HG03460 (cell line): ENCODE data around the gene IL32.
"Not testable (repeated sequence)": the region's sequence is repeated elsewhere in the genome, so short reads cannot be mapped to it uniquely, and the experiment has no call there.

Experiments used
- ATAC-seq: cut with Tn5 transposase; IDR thresholded peaks from one replicate; pipeline ENCODE4 v1.9.1; 2021; ENCODE audit not compliant: unreplicated experiment

The IL32 gene

DNA sequence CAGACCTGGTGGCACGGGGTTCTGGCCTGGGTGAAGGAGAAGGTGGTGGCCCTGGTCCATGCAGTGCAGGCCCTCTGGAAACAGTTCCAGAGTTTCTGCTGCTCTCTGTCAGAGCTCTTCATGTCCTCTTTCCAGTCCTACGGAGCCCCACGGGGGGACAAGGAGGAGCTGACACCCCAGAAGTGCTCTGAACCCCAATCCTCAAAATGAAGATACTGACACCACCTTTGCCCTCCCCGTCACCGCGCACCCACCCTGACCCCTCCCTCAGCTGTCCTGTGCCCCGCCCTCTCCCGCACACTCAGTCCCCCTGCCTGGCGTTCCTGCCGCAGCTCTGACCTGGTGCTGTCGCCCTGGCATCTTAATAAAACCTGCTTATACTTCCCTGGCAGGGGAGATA is 3.7 kb downstream of the IL32 start:
- ATAC-seq = not testable (repeated sequence)

DNA sequence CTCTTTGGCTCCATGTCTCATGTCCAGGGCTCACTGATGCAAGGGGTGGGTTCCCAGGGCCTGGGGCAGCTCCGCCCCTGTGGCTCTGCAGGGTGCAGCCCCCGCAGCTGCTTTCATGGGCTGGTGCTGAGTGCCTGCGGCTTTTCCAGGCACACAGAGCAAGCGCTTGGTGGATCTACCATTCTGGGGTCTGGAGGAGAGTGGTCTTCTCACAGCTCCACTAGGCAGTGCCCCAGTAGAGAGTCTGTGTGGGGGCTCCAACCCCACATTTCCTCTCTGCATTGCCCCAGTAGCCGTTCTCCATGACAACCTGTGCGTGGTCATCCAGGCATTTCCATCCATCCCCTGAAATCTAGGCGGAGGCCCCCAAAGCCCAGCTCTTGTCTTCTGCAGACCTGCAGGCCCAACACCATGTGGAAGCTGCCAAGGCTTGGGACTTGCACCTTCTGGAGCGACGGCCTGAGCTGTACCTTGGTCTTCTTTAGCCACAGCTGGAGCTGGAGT is 5.2 kb downstream of the IL32 start:
- ATAC-seq = no peak

DNA sequence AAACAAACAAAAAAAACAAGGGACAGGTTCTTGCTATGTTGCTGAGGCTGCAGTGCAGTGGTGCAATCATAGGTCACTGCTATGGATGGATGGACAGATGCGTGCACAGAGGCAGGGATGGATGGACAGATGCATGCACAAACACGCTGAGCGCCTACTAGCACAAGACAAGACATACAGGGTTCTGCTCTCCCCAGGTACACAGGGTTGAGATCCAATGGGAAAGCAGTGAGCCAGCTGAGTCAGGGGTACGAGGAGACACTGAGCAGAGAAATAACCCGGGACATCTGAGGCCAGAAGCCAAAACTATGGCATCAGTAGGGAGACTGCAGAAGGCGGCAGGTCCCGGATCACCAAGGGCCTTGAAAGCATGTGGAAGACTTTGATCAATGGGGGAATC is 6.2 kb downstream of the IL32 start:
- no peak for ATAC-seq

DNA sequence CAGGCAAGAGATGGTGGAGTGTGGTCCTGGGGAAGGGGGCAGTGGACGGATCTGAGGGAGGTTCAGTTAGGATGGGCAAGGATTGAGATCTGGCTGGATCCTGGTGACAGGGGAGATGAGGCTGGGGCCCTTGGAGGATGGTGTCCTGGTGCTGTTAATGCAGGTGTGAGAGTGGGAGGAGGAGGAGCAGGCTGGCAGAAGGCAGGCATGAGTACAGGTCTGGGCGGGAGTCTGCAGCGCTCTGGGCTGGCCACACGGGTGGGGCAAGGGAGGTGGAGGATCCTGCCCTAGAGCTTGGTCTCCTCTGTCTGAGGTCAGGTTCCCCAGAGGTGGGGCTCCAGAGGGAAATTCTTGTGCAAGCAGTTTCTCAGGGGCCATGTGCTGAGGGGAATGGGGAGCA is 6.7 kb downstream of the IL32 start:
- not testable (repeated sequence) for ATAC-seq

DNA sequence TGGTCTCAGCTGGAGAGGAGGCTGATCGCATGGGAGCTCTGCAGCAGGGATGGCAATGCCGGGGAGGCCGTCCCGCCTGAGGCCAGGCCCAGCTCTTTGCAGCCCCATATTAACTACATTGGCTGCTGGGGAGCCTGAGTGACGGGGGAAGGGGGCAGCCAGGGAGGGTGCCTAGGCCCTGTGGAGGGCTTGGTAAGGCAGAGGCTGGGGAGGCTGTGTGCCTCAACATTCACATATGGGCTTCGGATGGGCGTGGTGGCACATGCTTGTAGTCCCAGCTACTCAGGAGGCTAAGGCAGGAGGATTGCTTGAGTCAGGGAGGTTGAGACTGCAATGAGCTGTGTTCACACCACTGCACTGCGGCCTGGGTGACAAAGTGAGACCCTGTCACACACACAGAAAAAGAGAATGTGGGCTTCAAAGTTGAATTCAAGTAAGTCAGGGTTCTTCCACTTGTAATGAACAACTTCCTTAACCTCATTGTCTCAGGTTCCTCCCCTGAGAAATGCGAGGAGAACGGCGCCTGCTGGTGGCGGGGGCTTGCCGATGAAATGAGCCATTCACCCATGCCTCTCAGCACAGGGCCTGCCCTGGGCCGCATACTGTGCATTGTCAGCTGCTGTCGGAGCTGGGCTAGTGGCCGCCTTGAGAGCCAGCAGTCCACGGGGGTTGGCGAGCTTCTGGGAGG is 7.3 kb downstream of the IL32 start:
- ATAC-seq = not testable (repeated sequence)

DNA sequence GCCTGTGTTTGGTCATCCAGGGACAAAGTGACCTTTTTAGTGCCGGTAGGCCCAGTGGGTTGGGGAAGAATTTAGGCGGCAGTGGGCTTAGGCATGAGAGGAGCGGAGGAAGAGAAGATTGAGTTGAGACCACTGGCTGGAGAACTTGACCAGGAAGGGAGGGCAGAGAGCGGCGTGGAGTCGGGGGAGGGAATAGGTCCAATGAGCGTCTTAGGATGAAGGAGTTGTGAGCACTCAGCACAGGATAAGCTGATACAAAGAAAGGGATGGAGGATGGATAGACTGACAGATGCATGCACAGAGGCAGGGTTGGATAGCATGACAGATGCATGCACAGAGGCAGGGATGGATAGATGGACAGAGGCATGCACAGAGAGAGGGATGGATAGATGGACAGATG is 8.0 kb downstream of the IL32 start:
- no peak for ATAC-seq

DNA sequence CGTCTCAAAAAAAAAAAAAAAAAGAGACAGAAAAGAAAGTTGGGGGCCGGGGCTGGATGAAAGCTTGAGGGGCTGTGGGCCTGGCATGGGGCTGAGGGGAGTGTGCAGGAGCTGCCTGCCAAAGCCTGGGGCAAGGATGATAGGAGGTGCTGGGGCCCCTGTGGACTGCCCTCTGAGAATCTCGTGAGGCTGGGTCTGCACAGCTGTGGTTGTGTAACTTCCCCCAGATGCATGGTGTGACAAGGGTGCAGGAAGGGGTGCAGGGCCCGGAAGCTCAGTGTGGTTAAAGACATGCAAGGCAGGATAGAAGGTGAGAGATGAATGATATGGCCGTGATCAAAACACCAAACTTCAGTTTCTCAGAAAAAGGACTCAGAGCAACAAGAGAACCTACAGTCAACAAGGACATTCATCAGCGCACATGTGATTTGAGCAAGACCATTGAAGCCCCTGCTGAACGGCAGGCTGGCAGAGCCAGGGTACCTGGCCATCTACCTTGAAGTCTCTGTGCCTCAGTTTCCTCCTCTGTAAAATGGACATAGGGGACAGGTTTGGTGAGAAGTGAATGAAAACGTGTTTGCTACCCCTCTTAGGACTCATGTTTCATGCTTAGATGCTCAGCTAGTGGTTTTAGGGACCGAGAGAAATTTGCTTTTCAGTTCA is 9.6 kb downstream of the IL32 start:
- peak; percentile 73 for ATAC-seq

DNA sequence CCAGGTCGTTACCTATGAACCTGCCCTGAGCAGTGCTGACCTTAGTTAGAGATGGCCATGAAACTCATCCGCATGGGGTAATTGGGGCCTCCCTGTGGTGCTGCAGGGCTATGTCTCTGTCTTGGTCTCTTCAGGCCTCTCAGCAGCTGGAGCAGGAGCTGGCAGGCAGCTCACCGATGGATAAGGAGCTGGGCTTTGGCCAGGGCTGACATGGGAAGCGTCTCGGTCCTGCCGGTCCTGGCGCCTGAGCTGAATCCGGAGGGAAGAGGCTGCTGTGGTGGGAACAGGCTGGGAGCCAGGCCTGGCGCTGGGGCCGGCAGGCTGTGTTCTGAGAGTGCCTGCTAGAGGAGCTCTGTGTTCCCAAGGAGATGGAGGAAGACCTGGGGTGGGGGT is 10.1 kb downstream of the IL32 start:
- no peak for ATAC-seq

DNA sequence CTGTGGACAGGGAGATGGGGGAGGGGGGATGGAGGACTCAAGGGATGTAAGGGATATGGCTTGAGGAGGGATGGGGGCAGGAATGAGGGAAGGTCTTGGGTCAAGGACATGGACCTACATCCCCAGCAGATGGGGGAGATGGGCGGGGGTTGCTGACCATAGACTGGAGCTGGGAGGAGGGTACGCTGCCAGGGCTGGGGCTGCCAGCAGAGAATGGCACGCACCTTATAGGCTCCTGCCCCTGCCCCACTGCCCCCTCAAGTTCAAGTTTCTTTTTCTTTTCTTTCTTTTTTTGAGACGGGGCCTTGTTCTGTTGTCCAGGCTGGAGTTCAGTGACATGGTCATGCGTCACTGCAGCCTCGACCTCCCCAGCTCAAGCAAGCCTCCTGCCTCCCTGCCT is 10.5 kb downstream of the IL32 start:
- not testable (repeated sequence) for ATAC-seq

DNA sequence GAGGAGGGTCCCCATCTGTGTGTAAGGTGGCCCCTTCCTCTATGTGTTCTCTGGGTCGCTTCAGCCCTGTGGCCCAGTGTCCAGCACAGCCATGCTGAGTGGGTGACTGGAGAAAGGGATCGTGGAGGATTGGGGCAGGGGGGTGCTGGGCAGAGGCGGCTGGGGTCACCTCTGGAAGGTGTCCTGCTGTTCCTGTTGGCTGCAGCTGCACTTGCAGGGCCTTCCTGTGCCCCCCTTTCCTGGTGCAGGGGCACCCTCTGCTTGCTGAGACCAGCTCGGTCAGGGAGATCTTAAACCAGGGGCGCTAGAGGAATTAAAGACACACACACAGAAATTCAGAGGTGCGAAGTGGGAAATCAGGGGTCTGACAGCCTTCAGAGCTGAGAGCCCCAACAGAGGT is 11.1 kb downstream of the IL32 start:
- ATAC-seq = no peak

DNA sequence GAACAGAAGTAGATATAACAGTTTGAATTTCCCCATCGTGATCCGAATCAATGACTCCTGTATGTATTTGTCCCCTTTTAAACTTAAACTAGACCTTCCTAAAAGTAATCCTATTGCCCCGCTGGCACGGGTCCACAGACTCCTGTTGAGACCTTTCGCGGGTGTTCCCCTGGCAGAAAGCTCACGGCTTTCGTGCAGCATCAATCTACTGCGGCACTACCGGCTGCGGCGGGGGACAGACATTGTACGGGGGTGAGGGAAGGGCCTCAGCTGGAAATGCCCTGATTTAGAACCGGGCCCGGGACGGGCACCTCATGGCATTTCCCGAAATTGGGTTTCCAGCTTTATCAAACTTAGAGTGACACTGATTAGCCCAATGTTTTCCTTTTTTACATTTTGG is 14.6 kb downstream of the IL32 start:
- no peak for ATAC-seq

DNA sequence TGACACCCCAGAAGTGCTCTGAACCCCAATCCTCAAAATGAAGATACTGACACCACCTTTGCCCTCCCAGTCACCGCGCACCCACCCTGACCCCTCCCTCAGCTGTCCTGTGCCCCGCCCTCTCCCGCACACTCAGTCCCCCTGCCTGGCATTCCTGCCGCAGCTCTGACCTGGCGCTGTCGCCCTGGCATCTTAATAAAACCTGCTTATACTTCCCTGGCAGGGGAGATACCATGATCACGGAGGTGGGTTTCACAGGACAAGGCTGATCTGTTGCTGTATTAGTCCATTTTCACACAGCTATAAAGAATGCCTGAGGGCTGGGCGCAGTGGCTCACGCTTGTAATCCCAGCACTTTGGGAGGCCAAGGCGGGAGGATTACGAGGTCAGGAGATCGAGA is 16.5 kb downstream of the IL32 start:
- not testable (repeated sequence) for ATAC-seq

DNA sequence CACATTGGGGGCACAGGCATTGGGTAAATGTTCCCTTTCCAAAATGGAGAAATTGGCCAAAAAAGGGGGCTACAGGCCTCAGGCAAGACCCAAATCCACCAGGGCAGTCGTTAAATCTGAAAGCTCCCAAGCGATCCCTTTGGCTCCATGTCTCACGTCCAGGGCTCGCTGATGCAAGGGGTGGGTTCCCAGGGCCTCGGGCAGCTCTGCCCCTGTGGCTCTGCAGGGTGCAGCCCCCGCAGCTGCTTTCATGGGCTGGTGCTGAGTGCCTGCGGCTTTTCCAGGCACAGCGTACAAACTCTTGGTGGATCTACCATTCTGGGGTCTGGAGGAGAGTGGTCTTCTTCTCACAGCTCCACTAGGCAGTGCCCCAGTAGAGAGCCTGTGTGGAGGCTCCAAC is 18.0 kb downstream of the IL32 start:
- not testable (repeated sequence) for ATAC-seq

DNA sequence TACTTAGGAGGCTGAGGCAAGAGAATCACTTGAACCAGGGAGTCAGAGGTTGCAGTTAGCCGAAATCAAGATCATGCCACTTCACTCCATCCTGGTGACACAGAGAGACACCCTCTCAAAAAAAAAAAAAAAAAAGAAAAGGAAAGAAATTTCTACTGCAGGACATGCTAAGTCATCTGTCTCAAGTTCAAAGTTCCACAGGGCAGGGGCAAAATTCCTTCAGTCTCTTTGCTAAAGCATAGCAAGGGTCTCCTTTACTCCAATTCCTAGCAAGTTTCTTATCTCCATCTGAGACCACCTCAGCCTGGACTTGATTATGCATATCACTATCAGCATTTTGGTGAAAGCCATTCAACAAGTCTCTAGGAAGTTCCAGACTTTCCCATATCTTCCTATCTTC is 19.1 kb downstream of the IL32 start:
- no peak for ATAC-seq

DNA sequence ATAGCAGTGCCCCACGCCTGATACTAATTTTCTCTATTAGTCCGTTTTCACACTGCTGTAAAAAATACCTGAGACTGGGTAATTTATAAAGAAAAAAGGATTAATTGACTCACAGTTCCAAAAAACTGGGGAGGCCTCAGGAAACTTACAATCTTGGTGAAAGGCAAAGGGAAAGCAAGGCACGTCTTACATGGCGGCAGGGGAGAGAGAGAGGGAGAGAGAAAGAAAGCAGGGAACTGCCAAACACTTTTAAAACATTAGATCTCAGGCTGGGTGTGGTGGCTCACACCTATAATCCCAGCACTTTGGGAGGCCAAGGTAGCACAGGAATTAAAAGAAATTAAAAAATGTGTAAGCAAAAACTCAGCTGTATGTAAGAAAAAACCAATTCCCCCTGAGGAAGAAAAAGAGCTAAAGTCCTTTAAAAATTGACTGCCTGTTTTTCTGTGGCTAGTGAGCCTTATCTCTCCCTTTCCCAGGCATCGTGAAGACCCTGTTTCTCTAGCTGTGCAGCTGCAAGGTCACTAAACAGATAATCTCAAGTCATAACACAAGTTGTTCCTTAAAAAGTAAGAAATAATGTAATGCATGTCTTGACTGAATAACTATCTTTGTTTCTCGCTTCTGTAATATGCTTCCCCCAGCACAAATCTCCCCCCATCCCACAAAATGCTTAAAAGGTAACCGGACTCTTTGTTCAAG is 19.7 kb downstream of the IL32 start:
- ATAC-seq = no peak

DNA sequence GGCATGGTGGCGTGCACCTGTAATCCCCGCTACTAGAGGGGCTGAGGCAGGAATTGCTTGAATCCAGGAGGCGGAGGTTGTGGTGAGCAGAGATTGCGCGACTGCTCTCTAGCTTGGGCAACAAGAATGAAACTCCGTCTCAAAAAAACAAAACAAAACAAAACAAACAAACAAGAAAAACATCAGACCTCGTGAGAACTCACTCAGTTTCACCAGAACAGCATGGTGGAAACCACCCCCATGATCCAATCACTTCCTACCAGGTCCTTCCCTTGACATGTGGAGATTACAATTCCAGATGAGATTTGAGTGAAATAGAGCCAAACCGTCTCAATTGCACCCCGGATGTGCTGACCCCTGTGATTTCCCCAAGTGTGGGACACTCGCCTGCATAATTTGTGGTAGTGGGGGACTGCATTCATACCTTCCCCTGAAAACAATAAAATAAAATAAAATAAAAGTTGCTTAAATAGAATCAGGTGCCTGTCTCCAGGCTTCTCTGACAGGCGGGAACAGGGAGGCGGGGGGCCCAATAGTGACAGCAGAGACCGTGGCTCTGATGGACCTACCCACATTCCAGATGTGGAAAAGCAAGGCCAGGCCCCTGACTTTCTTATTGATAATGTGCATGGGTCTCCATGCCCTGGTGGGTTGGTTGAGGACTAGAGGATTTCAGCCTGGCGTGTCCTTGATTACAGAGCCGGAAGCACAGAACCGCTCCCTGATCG is 20.6 kb downstream of the IL32 start:
- no peak for ATAC-seq

DNA sequence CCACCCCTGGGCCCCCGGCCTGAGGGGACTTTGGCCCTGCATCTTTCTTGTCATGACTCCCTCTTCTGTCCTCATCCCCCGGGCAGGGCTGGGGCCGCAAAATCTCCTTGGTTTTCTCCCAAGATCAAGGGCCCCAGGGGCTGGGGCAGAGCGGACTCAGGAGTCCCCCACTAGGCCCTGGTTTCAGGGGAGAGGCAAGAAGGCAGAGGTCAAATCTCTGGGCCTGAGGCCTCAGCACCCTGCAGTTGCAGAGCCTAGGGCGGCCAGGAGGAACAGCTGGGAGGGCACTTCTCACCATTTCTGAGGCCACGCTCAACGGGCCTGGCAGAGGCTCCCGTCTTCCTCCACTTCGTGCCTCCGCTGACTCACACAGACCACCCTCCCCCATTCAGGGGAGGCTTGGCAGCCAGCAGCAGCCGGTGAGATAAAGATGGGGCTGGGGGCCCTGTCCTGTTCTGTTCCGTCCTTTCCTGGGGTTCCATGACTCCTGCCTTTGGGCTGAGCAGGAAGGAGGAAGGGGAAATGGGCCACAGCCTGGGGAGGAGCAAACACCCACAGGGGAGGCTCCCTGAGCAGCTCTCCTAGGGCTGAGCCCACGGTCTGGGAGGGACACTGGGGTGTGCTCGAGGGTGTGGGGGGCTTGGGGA is 21.3 kb downstream of the IL32 start:
- no peak for ATAC-seq

DNA sequence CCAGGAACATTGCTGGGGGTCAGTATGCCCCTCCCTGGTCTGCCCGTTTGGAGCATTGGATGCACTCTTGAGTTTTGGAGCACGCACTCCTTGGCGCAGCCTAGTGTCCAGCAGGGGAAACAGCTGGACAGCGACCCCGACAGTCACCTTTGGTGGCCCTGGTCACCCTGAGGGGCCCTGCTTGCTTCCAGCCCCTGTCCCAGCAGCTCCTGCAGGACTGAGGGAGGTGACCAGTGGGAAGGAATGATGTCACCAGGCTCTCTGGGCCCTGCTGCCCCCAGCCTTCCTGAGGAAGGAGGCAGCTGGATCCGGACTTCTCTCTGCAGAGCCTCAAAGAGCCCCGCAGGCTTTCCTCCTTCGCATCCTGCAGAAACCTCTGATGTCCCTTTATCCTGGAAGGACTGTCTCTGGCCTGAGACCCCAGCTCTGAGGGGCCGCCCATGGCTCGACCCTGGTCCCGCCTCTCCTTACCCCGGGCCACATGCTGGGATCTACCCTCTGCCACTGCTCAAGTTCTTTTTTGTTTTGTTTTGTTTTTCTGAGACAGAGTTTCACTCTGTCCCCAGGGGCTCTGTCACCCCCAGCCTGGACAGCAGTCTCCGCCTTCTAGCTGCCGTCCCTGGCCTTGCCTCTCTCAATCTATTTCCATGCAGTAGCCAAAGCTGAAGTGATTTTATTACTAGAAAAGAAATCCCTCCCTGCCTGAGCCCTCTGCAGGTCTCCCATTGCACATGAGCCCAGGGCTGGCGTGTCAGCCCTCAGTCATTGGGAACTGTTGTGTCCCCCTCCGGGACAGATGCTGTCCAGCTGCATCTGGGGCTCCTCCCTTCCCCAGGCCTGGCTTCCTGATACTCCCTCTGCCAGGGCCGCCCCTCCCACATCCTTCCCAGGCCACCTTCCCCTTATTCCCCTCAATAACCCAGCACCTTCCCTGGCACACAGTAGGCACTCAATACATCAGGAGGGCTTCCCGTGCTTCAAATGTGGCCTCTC is 22.1 kb downstream of the IL32 start:
- ATAC-seq = no peak

DNA sequence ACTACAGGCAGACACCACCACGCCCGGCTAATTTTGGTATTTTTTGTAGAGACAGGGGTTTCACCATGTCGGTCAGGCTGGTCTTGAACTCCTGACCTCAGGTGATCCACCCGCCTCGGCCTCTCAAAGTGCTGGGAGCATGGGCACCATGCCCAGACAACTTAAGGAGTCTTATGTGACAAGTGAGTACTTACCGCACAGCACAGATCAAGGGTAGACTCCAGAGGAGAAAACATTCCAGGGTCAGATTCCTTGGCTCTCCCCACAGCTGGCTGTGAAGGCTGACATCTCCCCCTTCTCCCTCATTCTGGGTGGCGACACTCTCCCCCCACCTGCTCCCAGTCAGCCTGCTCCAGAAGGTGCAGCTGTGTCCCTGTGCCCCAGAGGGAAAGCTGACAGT is 23.0 kb downstream of the IL32 start:
- ATAC-seq = no peak
